Measurements from ENCODE around the gene C15orf61.
A peak's percentile ranks its signal among the peaks of the same experiment; 100 is the strongest.

The C15orf61 gene

DNA sequence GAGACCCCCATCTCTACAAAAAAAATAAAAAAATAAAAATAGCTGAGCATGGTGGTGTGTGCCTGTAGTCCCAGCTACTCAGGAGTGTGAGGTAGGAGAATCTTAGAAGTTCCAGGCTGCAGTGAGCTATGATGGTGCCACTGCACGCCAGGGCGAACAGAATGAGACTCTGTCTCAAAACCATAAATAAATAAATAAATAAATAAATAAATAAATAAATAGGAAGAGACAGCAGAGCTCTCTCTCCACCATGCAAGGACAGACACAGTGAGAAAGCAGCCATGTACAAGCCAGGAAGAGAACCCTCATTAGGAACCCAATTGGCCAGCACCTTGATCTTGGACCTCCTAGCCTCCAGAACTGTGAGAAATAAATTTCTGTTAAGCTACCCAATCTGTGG, 5.4 kb upstream of the C15orf61 start:
- Histone ChIP-seq H3K4me3 (replicated peaks; ENCODE audit: low read depth, low read length) (no peak overlapping the region), H3K36me3 (ENCODE audit: control insufficient read depth, insufficient read depth, low read length) (no peaks in the 10 kb centered on the region; the same call in 1 of the 2 replicates), H3K27me3 (replicated peaks; ENCODE audit: control insufficient read depth, insufficient read depth, low read length) (no peaks in the 10 kb centered on the region)
- TF ChIP-seq, protein P1, sequence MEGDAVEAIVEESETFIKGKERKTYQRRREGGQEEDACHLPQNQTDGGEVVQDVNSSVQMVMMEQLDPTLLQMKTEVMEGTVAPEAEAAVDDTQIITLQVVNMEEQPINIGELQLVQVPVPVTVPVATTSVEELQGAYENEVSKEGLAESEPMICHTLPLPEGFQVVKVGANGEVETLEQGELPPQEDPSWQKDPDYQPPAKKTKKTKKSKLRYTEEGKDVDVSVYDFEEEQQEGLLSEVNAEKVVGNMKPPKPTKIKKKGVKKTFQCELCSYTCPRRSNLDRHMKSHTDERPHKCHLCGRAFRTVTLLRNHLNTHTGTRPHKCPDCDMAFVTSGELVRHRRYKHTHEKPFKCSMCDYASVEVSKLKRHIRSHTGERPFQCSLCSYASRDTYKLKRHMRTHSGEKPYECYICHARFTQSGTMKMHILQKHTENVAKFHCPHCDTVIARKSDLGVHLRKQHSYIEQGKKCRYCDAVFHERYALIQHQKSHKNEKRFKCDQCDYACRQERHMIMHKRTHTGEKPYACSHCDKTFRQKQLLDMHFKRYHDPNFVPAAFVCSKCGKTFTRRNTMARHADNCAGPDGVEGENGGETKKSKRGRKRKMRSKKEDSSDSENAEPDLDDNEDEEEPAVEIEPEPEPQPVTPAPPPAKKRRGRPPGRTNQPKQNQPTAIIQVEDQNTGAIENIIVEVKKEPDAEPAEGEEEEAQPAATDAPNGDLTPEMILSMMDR (IDR thresholded peaks at IDR 0.05; ENCODE audit: insufficient read depth, low read length, poor library complexity, severe bottlenecking): no peak
- no peak for DNase-seq (ENCODE audit: extremely low read depth, insufficient read length)

DNA sequence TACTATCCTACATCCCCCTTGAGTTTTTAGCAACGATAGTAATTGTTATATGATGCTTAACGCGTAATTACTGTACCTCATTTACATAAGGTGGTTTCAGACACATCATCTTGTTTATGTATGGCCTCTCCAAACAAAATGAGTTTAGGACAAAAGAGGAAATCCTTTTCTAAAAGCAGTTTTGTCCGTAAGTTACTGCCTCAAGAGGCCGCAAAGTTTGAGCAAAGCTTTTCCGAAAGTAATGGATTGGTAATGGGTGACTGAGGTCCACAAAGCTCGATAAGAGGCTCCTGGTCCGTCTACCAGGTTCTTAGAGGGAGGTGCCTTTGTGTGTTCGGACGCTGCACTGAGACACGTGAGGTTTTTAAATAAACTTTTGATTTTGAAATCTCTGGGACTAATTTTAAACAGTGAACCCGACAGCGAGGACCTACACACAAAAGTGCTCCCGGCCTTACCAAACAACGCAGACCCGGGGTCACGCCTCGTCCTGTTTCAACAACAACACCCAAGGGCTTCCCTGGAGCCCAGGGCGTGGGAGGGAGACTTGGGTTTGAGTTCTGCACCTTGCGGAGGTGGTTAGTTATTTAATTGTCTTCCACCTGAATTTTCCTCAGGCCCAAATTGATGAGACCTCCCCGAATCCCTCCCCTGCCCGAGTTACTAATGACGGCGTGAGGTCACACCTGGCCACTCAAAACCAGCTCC, 456 bp upstream of the C15orf61 start:
- H3K4me3 ChIP-seq (replicated peaks; ENCODE audit: low read depth, low read length): peak overlapping the region; percentile 72
- no peaks in the 10 kb centered on the region for H3K36me3 ChIP-seq (ENCODE audit: control insufficient read depth, insufficient read depth, low read length)
- no peaks in the 10 kb centered on the region for H3K27me3 ChIP-seq (replicated peaks; ENCODE audit: control insufficient read depth, insufficient read depth, low read length)
- TF ChIP-seq, protein P1 (IDR thresholded peaks at IDR 0.05; ENCODE audit: insufficient read depth, low read length, poor library complexity, severe bottlenecking): no peak
- DNase-seq (ENCODE audit: extremely low read depth, insufficient read length): no peak

DNA sequence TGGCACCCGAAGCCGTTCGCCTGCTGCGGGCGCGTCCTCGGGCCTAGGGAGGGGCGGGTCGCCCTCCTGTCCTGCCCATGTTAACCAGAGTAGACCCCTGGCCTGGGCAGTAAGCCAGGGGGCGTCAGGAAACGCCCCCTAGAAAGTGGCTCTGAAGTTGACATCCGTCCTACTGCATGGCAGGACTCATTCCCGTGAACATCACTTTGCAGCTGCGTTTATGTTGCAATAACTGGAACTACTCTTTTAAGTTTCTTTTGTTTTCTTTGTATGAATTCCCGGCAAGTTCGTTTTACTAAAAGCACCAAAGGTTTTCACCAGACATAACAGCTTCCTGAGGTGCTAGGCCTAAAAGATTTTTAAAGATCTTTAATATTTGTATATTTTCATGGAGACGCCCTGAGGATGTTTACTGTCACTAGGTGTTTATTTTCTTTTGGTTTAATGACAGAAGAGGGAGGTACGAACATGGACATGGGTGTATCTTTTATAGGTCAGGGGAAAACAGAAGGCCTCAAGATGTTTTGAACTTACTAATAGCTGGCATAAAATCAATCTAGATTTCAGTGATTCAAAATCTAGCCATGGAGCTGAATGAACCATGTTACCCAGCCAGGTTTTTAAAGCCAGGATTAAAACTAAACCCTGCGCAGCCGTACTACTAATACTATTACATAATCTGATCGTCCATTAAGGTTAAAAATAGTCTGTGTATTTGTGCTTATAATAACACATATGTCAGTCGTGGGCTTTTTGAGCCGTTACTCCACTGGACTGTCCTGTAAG, 1.0 kb downstream of the C15orf61 start:
- H3K36me3 ChIP-seq (ENCODE audit: control insufficient read depth, insufficient read depth, low read length): no peaks in the 10 kb centered on the region
- peak overlapping the region; percentile 92 for H3K4me3 ChIP-seq (replicated peaks; ENCODE audit: low read depth, low read length)
- H3K27me3 ChIP-seq (replicated peaks; ENCODE audit: control insufficient read depth, insufficient read depth, low read length): no peaks in the 10 kb centered on the region
- TF ChIP-seq, protein P1 (IDR thresholded peaks at IDR 0.05; ENCODE audit: insufficient read depth, low read length, poor library complexity, severe bottlenecking): no peak
- DNase-seq (ENCODE audit: extremely low read depth, insufficient read length): no peak

DNA sequence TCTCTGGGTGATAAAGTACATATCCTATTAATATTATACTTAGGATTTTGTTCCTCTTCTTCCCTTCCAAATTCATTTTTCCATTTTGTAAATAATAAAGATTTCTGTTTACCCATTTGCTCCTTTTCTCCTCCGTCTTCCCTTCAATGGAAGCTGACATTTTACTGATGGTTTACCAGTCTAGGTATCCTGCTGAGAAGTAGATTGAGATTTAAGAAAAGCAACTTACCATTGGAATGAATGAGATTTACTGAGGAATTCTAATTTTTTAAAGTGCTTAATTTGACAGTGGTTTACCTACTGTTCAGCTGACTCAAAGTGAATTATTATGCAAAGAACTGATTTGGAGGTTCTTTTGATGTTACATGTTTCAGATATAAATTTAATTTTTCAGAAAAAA, 2.4 kb downstream of the C15orf61 start:
- H3K27me3 ChIP-seq (replicated peaks; ENCODE audit: control insufficient read depth, insufficient read depth, low read length): no peaks in the 10 kb centered on the region
- TF ChIP-seq, protein P1 (IDR thresholded peaks at IDR 0.05; ENCODE audit: insufficient read depth, low read length, poor library complexity, severe bottlenecking): no peak
- H3K4me3 ChIP-seq (replicated peaks; ENCODE audit: low read depth, low read length): peak overlapping the region; percentile 11
- no peaks in the 10 kb centered on the region for H3K36me3 ChIP-seq (ENCODE audit: control insufficient read depth, insufficient read depth, low read length)
- DNase-seq (ENCODE audit: extremely low read depth, insufficient read length): no peak

DNA sequence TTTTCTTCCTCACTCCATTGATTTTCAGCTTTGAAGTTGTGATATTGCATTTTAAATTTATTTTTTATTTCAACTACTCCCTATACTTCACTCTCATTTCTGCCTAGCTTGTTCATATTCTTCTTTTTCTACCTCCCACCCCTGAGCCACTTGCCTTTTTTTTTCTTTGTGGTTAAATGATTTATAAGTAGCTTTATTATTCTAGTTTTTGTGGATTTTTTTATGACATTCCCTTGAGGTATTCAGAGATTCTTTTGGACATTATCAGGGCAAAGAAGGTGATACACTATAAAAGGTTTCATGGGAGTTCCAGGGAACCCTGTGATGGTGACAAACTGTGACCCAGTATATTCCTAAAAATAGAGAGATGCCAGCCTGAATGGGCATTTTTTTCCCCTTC, 3.3 kb downstream of the C15orf61 start:
- DNase-seq (ENCODE audit: extremely low read depth, insufficient read length): no peak
- Histone ChIP-seq H3K27me3 (replicated peaks; ENCODE audit: control insufficient read depth, insufficient read depth, low read length) (no peaks in the 10 kb centered on the region), H3K36me3 (ENCODE audit: control insufficient read depth, insufficient read depth, low read length) (no peaks in the 10 kb centered on the region), H3K4me3 (replicated peaks; ENCODE audit: low read depth, low read length) (no peak overlapping the region)
- TF ChIP-seq, protein P1 (IDR thresholded peaks at IDR 0.05; ENCODE audit: insufficient read depth, low read length, poor library complexity, severe bottlenecking): no peak

Measured in GM06990 (cell line).